ENCODE results near the gene MYH2.

Gene MYH2

GRCh38 chr17:10574324-10574723 lies 24.9 kb upstream of the MYH2 start:
- DNase-seq (ENCODE audit: low read depth) = no peak
- TF ChIP-seq CTCF (IDR thresholded peaks at IDR 0.05; ENCODE audit: control insufficient read depth, extremely low read depth, insufficient read depth) = no peak
- no peak overlapping the region for H3K4me3 ChIP-seq (ENCODE audit: low read depth, low read length)

GRCh38 chr17:10563991-10564660 lies 14.7 kb upstream of the MYH2 start:
- no peak for DNase-seq (ENCODE audit: low read depth)
- no peak overlapping the region for H3K4me3 ChIP-seq (ENCODE audit: low read depth, low read length)
- no peak for TF ChIP-seq CTCF (IDR thresholded peaks at IDR 0.05; ENCODE audit: control insufficient read depth, extremely low read depth, insufficient read depth)

- H3K4me3 ChIP-seq (ENCODE audit: low read depth, low read length) = no peak overlapping the region
- DNase-seq (ENCODE audit: low read depth) = no peak
- no peak for TF ChIP-seq CTCF (IDR thresholded peaks at IDR 0.05; ENCODE audit: control insufficient read depth, extremely low read depth, insufficient read depth)
Measured at GRCh38 chr17:10558049-10558448, 8.6 kb upstream of the MYH2 start.

- no peak for DNase-seq (ENCODE audit: low read depth)
- no peak for TF ChIP-seq CTCF (IDR thresholded peaks at IDR 0.05; ENCODE audit: control insufficient read depth, extremely low read depth, insufficient read depth)
- H3K4me3 ChIP-seq (ENCODE audit: low read depth, low read length) = no peak overlapping the region
Measured at GRCh38 chr17:10557422-10557821, 8.0 kb upstream of the MYH2 start.

GRCh38 chr17:10556301-10557005 lies 7.0 kb upstream of the MYH2 start:
- no peak for DNase-seq (ENCODE audit: low read depth)
- TF ChIP-seq CTCF (IDR thresholded peaks at IDR 0.05; ENCODE audit: control insufficient read depth, extremely low read depth, insufficient read depth) = no peak
- H3K4me3 ChIP-seq (ENCODE audit: low read depth, low read length) = no peak overlapping the region

GRCh38 chr17:10550014-10550413 lies 556 bp upstream of the MYH2 start:
- no peak overlapping the region for H3K4me3 ChIP-seq (ENCODE audit: low read depth, low read length)
- DNase-seq (ENCODE audit: low read depth) = no peak
- TF ChIP-seq CTCF (IDR thresholded peaks at IDR 0.05; ENCODE audit: control insufficient read depth, extremely low read depth, insufficient read depth) = no peak

Measured in LNCaP clone FGC (cell line).